H1 (cell line): ENCODE results near the gene PELI2. TPM values are rescaled to one million over a fixed set of nuclear protein-coding genes. Genes with fewer than 3 reads are reported as not detected.

Experiments
- CTCF ChIA-PET: fragments of 300-600 bp; sonication (Branson Sonifier 250); formaldehyde crosslinking; loops from one replicate; lab custom pipeline; 2021; ENCODE audit not compliant: partially characterized antibody; lab: Charles Lee
- POLR2A ChIA-PET: fragments of 300-600 bp; sonication (Branson Sonifier 250); formaldehyde crosslinking; loops from one replicate; lab custom pipeline; 2021; ENCODE audit warnings: inconsistent platforms; ENCODE audit not compliant: partially characterized antibody; lab: Charles Lee
- DNase-seq, 2 experiments: peaks; one replicate each; pipeline versions ENCODE4 v3.0.0 to v3.0.0-alpha.2; 2010 to 2022; ENCODE audit warnings: low spot score in 2 of 2, low read depth in 1 of 2, mixed read lengths in 1 of 2
- FAIRE-seq: peaks from 2 replicates; lab custom pipeline; 2011; peaks lifted over from hg19 to GRCh38; lab: Jason Lieb, UNC
- H2AFZ ChIP-seq: 2 replicates; pipeline ENCODE4 v1.8.1; 2012; ENCODE audit warnings: low read length, inconsistent platforms
- H2AK5ac ChIP-seq: 2 replicates; pipeline ENCODE4 v1.6.1; 2013; ENCODE audit warnings: low read depth, low read length
- H2BK120ac ChIP-seq: replicated peaks from 2 replicates; pipeline ENCODE3; 2013; ENCODE audit warnings: low read depth, low read length, inconsistent platforms
- H2BK12ac ChIP-seq: 2 replicates; pipeline ENCODE4 v1.6.1; 2013; ENCODE audit warnings: low read depth, low read length
- H2BK15ac ChIP-seq: 2 replicates; pipeline ENCODE4 v1.6.1; 2013; ENCODE audit warnings: low read length
- H2BK20ac ChIP-seq: 2 replicates; pipeline ENCODE4 v1.6.1; 2013; ENCODE audit warnings: low read length
- H2BK5ac ChIP-seq: 2 replicates; pipeline ENCODE4 v1.6.1; 2013; ENCODE audit warnings: low read depth, low read length
- H3K14ac ChIP-seq: 2 replicates; pipeline ENCODE4 v1.6.1; 2013; ENCODE audit warnings: inconsistent platforms; ENCODE audit not compliant: insufficient read length
- H3K18ac ChIP-seq: 2 replicates; pipeline ENCODE4 v1.6.1; 2013; ENCODE audit warnings: low read length; ENCODE audit errors: extremely low read depth
- H3K23ac ChIP-seq: 2 replicates; pipeline ENCODE4 v1.6.1; 2013; ENCODE audit warnings: inconsistent platforms; ENCODE audit not compliant: insufficient read length
- H3K23me2 ChIP-seq: 2 replicates; pipeline ENCODE4 v1.6.1; 2013; ENCODE audit warnings: low read depth, low read length
- H3K27ac ChIP-seq: 2 replicates; pipeline ENCODE4 v1.6.1; 2011; ENCODE audit warnings: low read depth, low read length, inconsistent platforms
- H3K27me3 ChIP-seq, 4 experiments: replicated peaks in 1 of 4; 1 replicate in 1 of 4; 2 replicates in 3 of 4; pipeline versions ENCODE4 v1.6.1 to v1.8.1; 2011 to 2013; ENCODE audit warnings: low read length in 3 of 4, mild to moderate bottlenecking in 3 of 4, inconsistent platforms in 2 of 4, mixed read lengths in 2 of 4, moderate library complexity in 1 of 4; ENCODE audit not compliant: control insufficient read depth in 3 of 4, insufficient read depth in 3 of 4; ENCODE audit errors: extremely low read depth in 1 of 4
- H3K36me3 ChIP-seq, 4 experiments: 2 replicates each; pipeline versions ENCODE4 v1.6.1 to v1.8.1; 2011 to 2013; ENCODE audit warnings: mild to moderate bottlenecking in 4 of 4, low read length in 3 of 4, moderate library complexity in 2 of 4, control low read depth in 1 of 4, inconsistent platforms in 1 of 4; ENCODE audit not compliant: insufficient read depth in 4 of 4, control insufficient read depth in 2 of 4
- H3K4ac ChIP-seq: replicated peaks from 2 replicates; pipeline ENCODE3; 2013; ENCODE audit warnings: low read length, low read depth, mixed read lengths, inconsistent platforms; ENCODE audit not compliant: insufficient read length
- H3K4me1 ChIP-seq, 4 experiments: replicated peaks in 1 of 4; 1 replicate in 1 of 4; 2 replicates in 3 of 4; pipeline versions ENCODE4 v1.6.1 to v1.8.1; 2011 to 2013; ENCODE audit warnings: low read length in 3 of 4, inconsistent platforms in 2 of 4, mixed read lengths in 1 of 4; ENCODE audit not compliant: insufficient read depth in 4 of 4, control insufficient read depth in 3 of 4
- H3K4me2 ChIP-seq, 2 experiments: 2 replicates each; pipeline versions ENCODE4 v1.6.1 to v1.8.1; 2011 to 2013; ENCODE audit warnings: low read depth in 2 of 2, low read length in 2 of 2, control low read depth in 1 of 2, inconsistent platforms in 1 of 2, mild to moderate bottlenecking in 1 of 2; ENCODE audit not compliant: insufficient read depth in 1 of 2
- H3K4me3 ChIP-seq, 4 experiments: fragments of 200-600, 300-600 bp in 1 of 4; sonication (generic), shearing (Covaris generic), sonication (Bioruptor Twin) in 1 of 4; 2 replicates each; pipeline versions ENCODE4 v1.5.1 to v1.8.1; 2011 to 2016; ENCODE audit warnings: low read length in 4 of 4, low read depth in 3 of 4, control low read depth in 2 of 4, inconsistent platforms in 2 of 4, mild to moderate bottlenecking in 2 of 4, mixed read lengths in 1 of 4, moderate library complexity in 1 of 4; ENCODE audit not compliant: insufficient read depth in 2 of 4; ENCODE audit errors: extremely low read depth in 1 of 4
- H3K56ac ChIP-seq: replicated peaks from 2 replicates; pipeline ENCODE3; 2013; ENCODE audit warnings: low read depth, mild to moderate bottlenecking, mixed read lengths, low read length, inconsistent platforms; ENCODE audit not compliant: insufficient read length
- H3K79me1 ChIP-seq: 2 replicates; pipeline ENCODE4 v1.6.1; 2013; ENCODE audit warnings: low read depth, low read length, control low read depth
- H3K79me2 ChIP-seq, 2 experiments: 2 replicates each; pipeline versions ENCODE4 v1.6.1 to v1.8.1; 2012 to 2013; ENCODE audit warnings: low read length in 2 of 2, mild to moderate bottlenecking in 2 of 2, inconsistent platforms in 1 of 2; ENCODE audit not compliant: insufficient read depth in 2 of 2, control insufficient read depth in 1 of 2
- H3K9ac ChIP-seq, 4 experiments: replicated peaks in 1 of 4; 1 replicate in 1 of 4; 2 replicates in 3 of 4; pipeline versions ENCODE4 v1.6.1 to v1.8.1; 2011 to 2013; ENCODE audit warnings: low read depth in 3 of 4, low read length in 3 of 4, control low read depth in 2 of 4, mild to moderate bottlenecking in 2 of 4, moderate library complexity in 2 of 4, inconsistent platforms in 1 of 4; ENCODE audit errors: extremely low read depth in 1 of 4
- H3K9me3 ChIP-seq, 2 experiments: 2 replicates each; pipeline versions ENCODE4 v1.6.1 to v1.8.1; 2012 to 2013; ENCODE audit warnings: mild to moderate bottlenecking in 2 of 2, moderate library complexity in 2 of 2, control low read depth in 1 of 2, inconsistent platforms in 1 of 2, low read depth in 1 of 2, low read length in 1 of 2, mixed read lengths in 1 of 2; ENCODE audit not compliant: insufficient read depth in 2 of 2
- H4K20me1 ChIP-seq, 2 experiments: replicated peaks in 1 of 2; 2 replicates each; pipeline versions ENCODE3 to v1.8.1; 2011 to 2013; ENCODE audit warnings: inconsistent platforms in 2 of 2, low read length in 2 of 2, mild to moderate bottlenecking in 1 of 2; ENCODE audit not compliant: insufficient read depth in 2 of 2, control insufficient read depth in 1 of 2
- H4K5ac ChIP-seq: 2 replicates; pipeline ENCODE4 v1.6.1; 2013; ENCODE audit warnings: low read length, low read depth, mixed read lengths, inconsistent platforms; ENCODE audit not compliant: insufficient read length
- H4K8ac ChIP-seq: 2 replicates; pipeline ENCODE4 v1.8.0; 2013; ENCODE audit warnings: mild to moderate bottlenecking, moderate library complexity, low read length, inconsistent platforms; ENCODE audit not compliant: insufficient read depth; ENCODE audit errors: extremely low read depth
- H4K91ac ChIP-seq: replicated peaks from 2 replicates; pipeline ENCODE3; 2013; ENCODE audit warnings: low read length, mixed read lengths, inconsistent platforms; ENCODE audit not compliant: insufficient read length
- CTCF ChIP-seq, 3 experiments: IDR thresholded peaks; 1 replicate in 2 of 3; 2 replicates in 1 of 3; pipeline versions ENCODE4 v1.5.1 to v1.6.1; 2011; ENCODE audit warnings: low read length in 3 of 3, mild to moderate bottlenecking in 3 of 3, inconsistent platforms in 2 of 3, low read depth in 1 of 3, moderate library complexity in 1 of 3; ENCODE audit not compliant: insufficient read depth in 1 of 3; ENCODE audit errors: control extremely low read depth in 1 of 3
- EGR1 ChIP-seq: IDR thresholded peaks from 2 replicates; pipeline ENCODE4 v1.6.1; 2011; ENCODE audit warnings: low read depth, low read length, borderline replicate concordance
- KDM4A ChIP-seq: IDR thresholded peaks from one replicate; pipeline ENCODE4 v1.7.1; 2012; ENCODE audit warnings: low read depth, mild to moderate bottlenecking, moderate library complexity, low read length, inconsistent platforms; ENCODE audit not compliant: severe bottlenecking
- SAP30 ChIP-seq: fragments of 300-600 bp; sonication (generic); IDR thresholded peaks from 2 replicates; pipeline ENCODE4 v1.7.1; 2012; ENCODE audit warnings: low read length, moderate library complexity, mild to moderate bottlenecking, inconsistent platforms; ENCODE audit not compliant: insufficient read depth, insufficient replicate concordance
- SIRT6 ChIP-seq: IDR thresholded peaks from one replicate; pipeline ENCODE4 v1.7.1; 2012; ENCODE audit warnings: low read length, inconsistent platforms
- SIX5 ChIP-seq: IDR thresholded peaks from 2 replicates; pipeline ENCODE4 v1.6.1; 2011; ENCODE audit warnings: mild to moderate bottlenecking, low read depth, low read length
- SUZ12 ChIP-seq: fragments of 200-600 bp; sonication (generic); IDR thresholded peaks from 2 replicates; pipeline ENCODE4 v1.6.1; 2012; ENCODE audit warnings: mild to moderate bottlenecking, inconsistent platforms, low read length, moderate library complexity, mixed read lengths
- TCF12 ChIP-seq: IDR thresholded peaks from 2 replicates; pipeline ENCODE4 v1.6.1; 2011; ENCODE audit warnings: low read depth, mild to moderate bottlenecking, low read length
- TEAD4 ChIP-seq: IDR thresholded peaks from 2 replicates; pipeline ENCODE4 v1.6.1; 2012; ENCODE audit warnings: low read depth, low read length, inconsistent platforms, mixed read lengths
- WGBS, 2 experiments: shearing (Covaris generic) in 1 of 2; methylation state at CpG; one replicate each; pipeline versions ENCODE4 v1.1.6 to v1.1.7; 2013 to 2015; ENCODE audit warnings: low lambda C conversion rate in 2 of 2, mixed read lengths in 2 of 2, inconsistent platforms in 1 of 2, low coverage in 1 of 2, missing lambda C conversion rate in 1 of 2; ENCODE audit not compliant: insufficient replicate concordance in 2 of 2, insufficient coverage in 1 of 2, insufficient read length in 1 of 2; ENCODE audit errors: extremely low coverage in 1 of 2, missing lambda C conversion rate in 1 of 2; 5-methylcytosine and 5-hydroxymethylcytosine counted together
- polyA plus RNA-seq, 7 experiments: library from polyadenylated mRNA; depleted of rRNA in 3 of 7; stranded (reverse) in 5 of 7; unstranded in 2 of 7; fragments of >200 nt in 5 of 7; fragments of 200-250 nt in 2 of 7; gene quantifications; 1 replicate in 5 of 7; 2 replicates in 1 of 7; 4 replicates in 1 of 7; pipeline versions ENCODE4 v1.2.1 to v1.2.3, GENCODE V29; 2011 to 2013; ENCODE audit warnings: missing spikeins in 2 of 7, mixed read lengths in 2 of 7
- total RNA-seq: library from RNA; stranded (reverse); fragmentation: NEBNext Ultra II Directional; extraction: Animal tissue kit (Norgen Biotek cat#: 25700); gene quantifications from 2 replicates; pipeline ENCODE4 v1.2.1, GENCODE V29; 2021

Gene PELI2
- total and polyA plus RNA-seq, 2 of the 8 experiments (the other 6 are each of a cell fraction or from before 2014, with no cell fraction given) = 14.6 to 25.7 TPM

GRCh38 chr14:56118611-56119181 is 485 bp downstream of the PELI2 start:
- H2AK5ac ChIP-seq = no peak overlapping the region
- no peak overlapping the region for H3K18ac ChIP-seq
- H2AFZ ChIP-seq = no peak overlapping the region
- peak overlapping the region; percentile 57 to 92 (median 72) for H3K4me3 ChIP-seq
- ChIA-PET POLR2A (interaction anchor here (0.8 to 3.3 kb wide), 8 partner anchors 11 to 243 kb away, joined by 3 to 20 read pairs (median 4); no protein-coding TSS in a partner anchor), CTCF (interaction anchor here (0.6 to 1.3 kb wide), 5 partner anchors 13 to 435 kb away, joined by 3 to 4 read pairs (median 3); no protein-coding TSS in a partner anchor)
- WGBS, 2 experiments = 0% methylated on average over 7 of the region's 87 CpGs; no CpG with 5 or more reads in 1 of the 2 experiments
- H3K27ac ChIP-seq = peak overlapping the region; percentile 38; the same call in 1 of the 2 replicates
- peaks cover 0 to 13% (median 2%) of the 10 kb centered on the region in 4 experiments; a peak in 3 of 7 replicates for H3K27me3 ChIP-seq
- H3K23me2 ChIP-seq = peaks cover 3% of the 10 kb centered on the region; the same call in 1 of the 2 replicates
- H2BK12ac ChIP-seq = no peak overlapping the region
- H3K14ac ChIP-seq = no peak overlapping the region
- H3K79me1 ChIP-seq = no peaks in the 10 kb centered on the region
- no peak overlapping the region for H3K4ac ChIP-seq
- H3K23ac ChIP-seq = no peak overlapping the region
- no peak overlapping the region for H2BK120ac ChIP-seq
- peak overlapping the region in 3 of 4 experiments; percentile 38 to 82 (median 54); a peak in 5 of 7 replicates for H3K9ac ChIP-seq
- no peaks in the 10 kb centered on the region for H3K9me3 ChIP-seq
- H3K36me3 ChIP-seq = no peaks in the 10 kb centered on the region
- peak overlapping the region; percentile 76 to 98 for H3K4me2 ChIP-seq
- no peak overlapping the region for H4K91ac ChIP-seq
- H4K20me1 ChIP-seq = peaks cover 0 to 9% of the 10 kb centered on the region in 2 experiments
- H3K4me1 ChIP-seq = peaks cover 5 to 14% (median 9%) of the 10 kb centered on the region in 4 experiments; a peak in 6 of 7 replicates
- DNase-seq = no peak
- H2BK20ac ChIP-seq = no peak overlapping the region
- peaks cover 6 to 44% of the 10 kb centered on the region in 2 experiments; a peak in 3 of 4 replicates for H3K79me2 ChIP-seq
- peak overlapping the region; percentile 23 for H3K56ac ChIP-seq
- FAIRE-seq = no peak
- H4K8ac ChIP-seq = peak overlapping the region; percentile 79; the same call in 1 of the 2 replicates
- H2BK15ac ChIP-seq = no peak overlapping the region
- H4K5ac ChIP-seq = no peak overlapping the region
- no peak overlapping the region for H2BK5ac ChIP-seq
- TF ChIP-seq CTCF (IDR thresholded peaks at IDR 0.05; ENCODE audit: control extremely low read depth in 1 of 3, insufficient read depth in 1 of 3, low read depth in 1 of 3, low read length in 3 of 3) = no peak
- TF ChIP-seq SUZ12 = no peak
- no peak for TF ChIP-seq TEAD4
- no peak for TF ChIP-seq TCF12
- TF ChIP-seq SIRT6 = no peak
- TF ChIP-seq KDM4A = peak; percentile 44
- TF ChIP-seq SAP30 = no peak
- no peak for TF ChIP-seq SIX5
- peak; percentile 45; the same call in 1 of the 2 replicates for TF ChIP-seq EGR1
